Keratinocyte (primary cell): Measurements from ENCODE around the gene NELL1.

ENCODE experiments used
- EZH2 ChIP-seq: IDR thresholded peaks from one replicate; pipeline ENCODE4 v1.6.1; 2012; ENCODE audit warnings: inconsistent platforms, mild to moderate bottlenecking, low read length, moderate library complexity
- TF ChIP-seq, protein P1 (sequence below), 3 experiments: IDR thresholded peaks in 1 of 3; conservative IDR thresholded peaks in 1 of 3; optimal IDR thresholded peaks in 1 of 3; 2 replicates in 2 of 3; 3 replicates in 1 of 3; pipeline versions ENCODE3 to v1.5.1; 2011; ENCODE audit warnings: low read length in 3 of 3, mild to moderate bottlenecking in 3 of 3, moderate library complexity in 2 of 3, control low read depth in 1 of 3, inconsistent platforms in 1 of 3; ENCODE audit not compliant: insufficient read depth in 2 of 3; ENCODE audit errors: extremely low read depth in 1 of 3

- TF ChIP-seq, protein P1, sequence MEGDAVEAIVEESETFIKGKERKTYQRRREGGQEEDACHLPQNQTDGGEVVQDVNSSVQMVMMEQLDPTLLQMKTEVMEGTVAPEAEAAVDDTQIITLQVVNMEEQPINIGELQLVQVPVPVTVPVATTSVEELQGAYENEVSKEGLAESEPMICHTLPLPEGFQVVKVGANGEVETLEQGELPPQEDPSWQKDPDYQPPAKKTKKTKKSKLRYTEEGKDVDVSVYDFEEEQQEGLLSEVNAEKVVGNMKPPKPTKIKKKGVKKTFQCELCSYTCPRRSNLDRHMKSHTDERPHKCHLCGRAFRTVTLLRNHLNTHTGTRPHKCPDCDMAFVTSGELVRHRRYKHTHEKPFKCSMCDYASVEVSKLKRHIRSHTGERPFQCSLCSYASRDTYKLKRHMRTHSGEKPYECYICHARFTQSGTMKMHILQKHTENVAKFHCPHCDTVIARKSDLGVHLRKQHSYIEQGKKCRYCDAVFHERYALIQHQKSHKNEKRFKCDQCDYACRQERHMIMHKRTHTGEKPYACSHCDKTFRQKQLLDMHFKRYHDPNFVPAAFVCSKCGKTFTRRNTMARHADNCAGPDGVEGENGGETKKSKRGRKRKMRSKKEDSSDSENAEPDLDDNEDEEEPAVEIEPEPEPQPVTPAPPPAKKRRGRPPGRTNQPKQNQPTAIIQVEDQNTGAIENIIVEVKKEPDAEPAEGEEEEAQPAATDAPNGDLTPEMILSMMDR (optimal IDR thresholded peaks at IDR 0.05 in 1 of 3, IDR thresholded peaks at IDR 0.05 in 1 of 3, conservative IDR thresholded peaks at IDR 0.05 in 1 of 3; ENCODE audit: extremely low read depth in 1 of 3, insufficient read depth in 2 of 3, low read length in 3 of 3), result no peak
- no peak for TF ChIP-seq EZH2
Measured at GRCh38 chr11:21205205-21205604, 535.8 kb downstream of the NELL1 start.
